Measurements from ENCODE around the gene WSCD2.

DNA sequence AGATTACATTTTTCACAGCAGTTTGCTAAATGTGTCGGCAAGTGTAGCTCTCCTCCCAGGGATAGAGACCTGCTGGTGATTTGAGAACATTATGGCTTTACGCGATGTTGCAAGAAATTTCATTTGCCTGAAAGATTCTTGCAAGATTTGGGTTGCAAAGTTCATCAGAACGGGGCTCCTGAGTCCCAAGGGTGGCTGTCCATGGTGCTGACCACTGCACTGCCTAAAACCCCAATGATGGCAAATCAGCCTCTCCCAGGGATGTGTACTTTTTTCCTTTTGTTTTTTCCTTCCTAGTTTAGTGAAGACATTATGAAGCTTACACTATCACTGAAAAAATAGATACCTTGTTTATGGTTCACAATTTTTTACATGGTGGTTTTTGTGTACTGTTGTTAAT, 85.4 kb downstream of the WSCD2 start:
- TF ChIP-seq CTCF (IDR thresholded peaks at IDR 0.05) (no peak), EZH2 (IDR thresholded peaks at IDR 0.05; ENCODE audit: borderline replicate concordance, insufficient read depth, low read depth, low read length, poor library complexity, severe bottlenecking) (no peak)
